ENCODE results near the gene STAG1.

DNA sequence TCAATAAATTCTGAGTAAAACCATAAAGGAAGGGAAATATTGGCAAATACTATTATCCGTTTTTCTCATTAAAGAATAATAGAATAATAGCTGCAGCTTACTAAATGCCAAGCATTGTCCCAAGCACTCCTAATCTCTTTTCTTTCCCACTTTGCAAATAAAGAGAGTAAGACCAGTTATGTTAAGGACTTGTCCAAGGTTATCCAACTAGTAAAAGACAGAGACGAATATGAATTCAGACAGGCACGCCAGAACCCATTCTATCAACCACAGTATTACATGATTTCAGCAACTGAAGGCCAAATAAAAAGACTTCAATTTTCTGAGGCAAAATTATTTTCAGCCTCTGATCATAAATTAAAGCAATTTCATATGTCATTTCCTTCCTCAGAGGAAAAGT, 235.5 kb downstream of the STAG1 start:
- TF ChIP-seq, protein P1, sequence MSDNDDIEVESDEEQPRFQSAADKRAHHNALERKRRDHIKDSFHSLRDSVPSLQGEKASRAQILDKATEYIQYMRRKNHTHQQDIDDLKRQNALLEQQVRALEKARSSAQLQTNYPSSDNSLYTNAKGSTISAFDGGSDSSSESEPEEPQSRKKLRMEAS (IDR thresholded peaks at IDR 0.05), result no peak
- TF ChIP-seq, protein P2, sequence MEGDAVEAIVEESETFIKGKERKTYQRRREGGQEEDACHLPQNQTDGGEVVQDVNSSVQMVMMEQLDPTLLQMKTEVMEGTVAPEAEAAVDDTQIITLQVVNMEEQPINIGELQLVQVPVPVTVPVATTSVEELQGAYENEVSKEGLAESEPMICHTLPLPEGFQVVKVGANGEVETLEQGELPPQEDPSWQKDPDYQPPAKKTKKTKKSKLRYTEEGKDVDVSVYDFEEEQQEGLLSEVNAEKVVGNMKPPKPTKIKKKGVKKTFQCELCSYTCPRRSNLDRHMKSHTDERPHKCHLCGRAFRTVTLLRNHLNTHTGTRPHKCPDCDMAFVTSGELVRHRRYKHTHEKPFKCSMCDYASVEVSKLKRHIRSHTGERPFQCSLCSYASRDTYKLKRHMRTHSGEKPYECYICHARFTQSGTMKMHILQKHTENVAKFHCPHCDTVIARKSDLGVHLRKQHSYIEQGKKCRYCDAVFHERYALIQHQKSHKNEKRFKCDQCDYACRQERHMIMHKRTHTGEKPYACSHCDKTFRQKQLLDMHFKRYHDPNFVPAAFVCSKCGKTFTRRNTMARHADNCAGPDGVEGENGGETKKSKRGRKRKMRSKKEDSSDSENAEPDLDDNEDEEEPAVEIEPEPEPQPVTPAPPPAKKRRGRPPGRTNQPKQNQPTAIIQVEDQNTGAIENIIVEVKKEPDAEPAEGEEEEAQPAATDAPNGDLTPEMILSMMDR (IDR thresholded peaks at IDR 0.05), result no peak
- TF ChIP-seq, protein P3, sequence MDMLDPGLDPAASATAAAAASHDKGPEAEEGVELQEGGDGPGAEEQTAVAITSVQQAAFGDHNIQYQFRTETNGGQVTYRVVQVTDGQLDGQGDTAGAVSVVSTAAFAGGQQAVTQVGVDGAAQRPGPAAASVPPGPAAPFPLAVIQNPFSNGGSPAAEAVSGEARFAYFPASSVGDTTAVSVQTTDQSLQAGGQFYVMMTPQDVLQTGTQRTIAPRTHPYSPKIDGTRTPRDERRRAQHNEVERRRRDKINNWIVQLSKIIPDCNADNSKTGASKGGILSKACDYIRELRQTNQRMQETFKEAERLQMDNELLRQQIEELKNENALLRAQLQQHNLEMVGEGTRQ (IDR thresholded peaks at IDR 0.05), result no peak
- TF ChIP-seq, protein P4, sequence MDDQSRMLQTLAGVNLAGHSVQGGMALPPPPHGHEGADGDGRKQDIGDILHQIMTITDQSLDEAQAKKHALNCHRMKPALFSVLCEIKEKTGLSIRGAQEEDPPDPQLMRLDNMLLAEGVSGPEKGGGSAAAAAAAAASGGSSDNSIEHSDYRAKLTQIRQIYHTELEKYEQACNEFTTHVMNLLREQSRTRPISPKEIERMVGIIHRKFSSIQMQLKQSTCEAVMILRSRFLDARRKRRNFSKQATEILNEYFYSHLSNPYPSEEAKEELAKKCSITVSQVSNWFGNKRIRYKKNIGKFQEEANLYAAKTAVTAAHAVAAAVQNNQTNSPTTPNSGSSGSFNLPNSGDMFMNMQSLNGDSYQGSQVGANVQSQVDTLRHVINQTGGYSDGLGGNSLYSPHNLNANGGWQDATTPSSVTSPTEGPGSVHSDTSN (IDR thresholded peaks at IDR 0.05), result no peak
- no peak for TF ChIP-seq EHF (CRISPR knock-in tag; IDR thresholded peaks at IDR 0.05)
- TF ChIP-seq POLR2AphosphoS2 (conservative IDR thresholded peaks at IDR 0.05; ENCODE audit: low read length), result no peak
- TF ChIP-seq BHLHE40 (IDR thresholded peaks at IDR 0.05; ENCODE audit: low read depth, low read length), result no peak
- no peak for TF ChIP-seq ESRRA (IDR thresholded peaks at IDR 0.05; ENCODE audit: borderline replicate concordance, low read length)
- no peak for TF ChIP-seq RNF2 (IDR thresholded peaks at IDR 0.05; ENCODE audit: borderline replicate concordance, low read depth)
- TF ChIP-seq CEBPB (IDR thresholded peaks at IDR 0.05), result no peak
